HL-60 (cell line): ENCODE measurements around the gene ARRB1.

Experiments used
- DNase-seq, 2 experiments: peaks; one replicate each; pipeline ENCODE4 v3.0.0-alpha.2; 2010 to 2020; ENCODE audit warnings: low read depth in 1 of 2, low spot score in 1 of 2
- H3K27ac ChIP-seq: fragments of 250-450 bp; sonication (Bioruptor Pico); replicated peaks from 2 replicates; pipeline ENCODE4 v1.5.1; 2020; ENCODE audit warnings: mild to moderate bottlenecking, moderate library complexity
- H3K27me3 ChIP-seq: fragments of 250-450 bp; sonication (Bioruptor Pico); 2 replicates; pipeline ENCODE4 v1.5.1; 2021; ENCODE audit warnings: mild to moderate bottlenecking, moderate library complexity; ENCODE audit not compliant: insufficient read depth, poor library complexity, severe bottlenecking
- H3K4me3 ChIP-seq: replicated peaks from 2 replicates; pipeline ENCODE4 v1.5.1; 2011; ENCODE audit warnings: mild to moderate bottlenecking, control low read depth, low read length; ENCODE audit not compliant: insufficient read depth
- GABPA ChIP-seq: IDR thresholded peaks from 2 replicates; pipeline ENCODE4 v1.6.1; 2012; ENCODE audit warnings: low read depth
- POLR2AphosphoS5 ChIP-seq: IDR thresholded peaks from 2 replicates; pipeline ENCODE4 v1.6.1; 2012; ENCODE audit warnings: low read depth
- REST ChIP-seq: IDR thresholded peaks from 2 replicates; pipeline ENCODE4 v1.6.1; 2012; ENCODE audit warnings: low read depth; ENCODE audit not compliant: insufficient replicate concordance
- SPI1 ChIP-seq: IDR thresholded peaks from 2 replicates; pipeline ENCODE4 v1.6.1; 2012; ENCODE audit warnings: low read depth, mild to moderate bottlenecking, borderline replicate concordance
- TF ChIP-seq, protein P1 (sequence below): IDR thresholded peaks from one replicate; pipeline ENCODE4 v1.5.1; 2011; ENCODE audit warnings: low read length, control low read depth, inconsistent platforms; ENCODE audit not compliant: insufficient read depth

Gene ARRB1

DNA sequence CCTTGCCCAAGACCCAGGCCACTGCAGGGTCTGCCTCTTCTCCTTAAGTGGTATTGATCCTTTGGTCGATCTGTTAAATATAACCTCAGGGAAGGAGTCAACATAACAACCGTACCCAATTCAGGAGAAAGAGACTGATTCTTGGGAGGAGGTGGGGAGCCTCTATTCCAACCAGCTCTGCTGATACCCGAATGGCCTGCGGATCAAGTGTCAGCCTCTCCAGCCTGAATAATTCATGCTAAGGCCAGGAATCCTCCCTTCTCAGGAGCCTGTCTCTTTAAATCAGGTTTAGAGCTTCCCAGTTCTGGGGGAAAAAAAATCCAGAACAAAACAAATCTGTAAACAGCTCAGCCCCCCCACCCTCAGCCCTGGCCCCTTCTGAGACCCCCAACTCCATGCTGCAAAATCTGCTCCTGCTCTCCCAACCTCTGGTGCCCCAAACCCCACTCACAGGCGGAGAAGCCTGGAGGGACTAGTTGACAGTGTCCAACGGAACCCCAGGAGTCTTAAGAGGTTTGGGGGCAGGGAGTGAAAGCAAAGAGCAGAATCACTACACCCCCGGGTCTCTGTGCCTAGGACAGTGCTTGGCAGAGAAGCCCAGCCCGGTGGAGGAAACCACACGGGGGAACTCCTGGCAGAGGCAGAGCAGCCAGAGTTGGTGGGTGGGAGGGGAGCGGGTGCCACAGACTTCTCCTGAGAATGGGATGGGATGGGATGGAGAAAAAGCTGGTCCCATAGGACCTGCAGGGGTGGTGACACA, 111.8 kb downstream of the ARRB1 start:
- H3K27me3 ChIP-seq, result peaks cover 36% of the 10 kb centered on the region
- no peak overlapping the region for H3K27ac ChIP-seq
- TF ChIP-seq REST (no peak), POLR2AphosphoS5 (no peak), GABPA (no peak), SPI1 (no peak)
- TF ChIP-seq, protein P1, sequence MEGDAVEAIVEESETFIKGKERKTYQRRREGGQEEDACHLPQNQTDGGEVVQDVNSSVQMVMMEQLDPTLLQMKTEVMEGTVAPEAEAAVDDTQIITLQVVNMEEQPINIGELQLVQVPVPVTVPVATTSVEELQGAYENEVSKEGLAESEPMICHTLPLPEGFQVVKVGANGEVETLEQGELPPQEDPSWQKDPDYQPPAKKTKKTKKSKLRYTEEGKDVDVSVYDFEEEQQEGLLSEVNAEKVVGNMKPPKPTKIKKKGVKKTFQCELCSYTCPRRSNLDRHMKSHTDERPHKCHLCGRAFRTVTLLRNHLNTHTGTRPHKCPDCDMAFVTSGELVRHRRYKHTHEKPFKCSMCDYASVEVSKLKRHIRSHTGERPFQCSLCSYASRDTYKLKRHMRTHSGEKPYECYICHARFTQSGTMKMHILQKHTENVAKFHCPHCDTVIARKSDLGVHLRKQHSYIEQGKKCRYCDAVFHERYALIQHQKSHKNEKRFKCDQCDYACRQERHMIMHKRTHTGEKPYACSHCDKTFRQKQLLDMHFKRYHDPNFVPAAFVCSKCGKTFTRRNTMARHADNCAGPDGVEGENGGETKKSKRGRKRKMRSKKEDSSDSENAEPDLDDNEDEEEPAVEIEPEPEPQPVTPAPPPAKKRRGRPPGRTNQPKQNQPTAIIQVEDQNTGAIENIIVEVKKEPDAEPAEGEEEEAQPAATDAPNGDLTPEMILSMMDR, result no peak
- DNase-seq, result no peak
- no peak overlapping the region for H3K4me3 ChIP-seq

DNA sequence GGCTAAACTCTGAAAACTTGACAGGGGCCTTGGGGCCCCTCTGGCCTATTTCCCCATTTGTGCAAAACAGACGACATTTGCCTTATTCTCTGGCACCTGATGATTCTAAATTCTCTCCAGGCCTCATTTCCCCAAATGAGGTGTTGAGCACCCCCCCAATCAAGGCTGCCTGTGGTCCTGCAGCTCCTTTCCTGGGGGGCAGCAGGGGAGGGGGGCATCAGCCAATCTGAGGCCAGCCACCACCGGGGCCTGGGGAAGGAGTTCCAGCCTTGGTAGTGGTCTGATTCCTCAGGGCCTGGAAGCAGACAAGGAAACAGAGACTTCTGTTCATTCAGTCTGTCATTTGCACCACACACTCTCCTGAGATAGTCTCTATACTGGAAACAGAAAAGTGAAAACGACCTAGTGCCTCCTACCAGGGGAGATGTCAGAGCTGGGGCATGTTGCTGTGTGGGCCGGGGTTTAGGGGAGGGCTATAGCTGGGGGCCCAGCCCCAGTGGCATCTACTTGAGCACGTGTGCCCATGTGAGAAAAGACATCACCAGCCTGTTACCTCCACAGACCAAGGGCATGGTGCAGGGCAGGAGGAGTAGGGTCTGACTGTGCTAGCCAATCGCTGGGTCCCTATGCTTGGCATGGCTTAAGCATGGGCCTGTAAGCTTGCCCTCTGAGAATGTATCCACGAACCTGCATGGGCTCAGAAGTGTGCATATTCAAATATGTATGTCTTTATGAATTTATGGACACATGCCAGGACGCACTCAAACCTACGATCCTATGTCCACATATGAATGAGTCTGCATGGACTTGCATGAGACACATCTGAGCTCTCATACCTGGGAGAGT, 112.6 kb downstream of the ARRB1 start:
- H3K27ac ChIP-seq, result no peak overlapping the region
- H3K27me3 ChIP-seq, result peaks cover 36% of the 10 kb centered on the region
- TF ChIP-seq SPI1 (no peak), GABPA (no peak)
- DNase-seq, result no peak
- no peak overlapping the region for H3K4me3 ChIP-seq

GRCh38 chr11:75237050-75237449, 114.4 kb downstream of the ARRB1 start:
- TF ChIP-seq REST (no peak), GABPA (no peak), SPI1 (no peak), POLR2AphosphoS5 (no peak)
- TF ChIP-seq, protein P1, result no peak
- Histone ChIP-seq H3K27me3 (peaks cover 22% of the 10 kb centered on the region), H3K27ac (no peak overlapping the region), H3K4me3 (no peak overlapping the region)
- no peak for DNase-seq

DNA sequence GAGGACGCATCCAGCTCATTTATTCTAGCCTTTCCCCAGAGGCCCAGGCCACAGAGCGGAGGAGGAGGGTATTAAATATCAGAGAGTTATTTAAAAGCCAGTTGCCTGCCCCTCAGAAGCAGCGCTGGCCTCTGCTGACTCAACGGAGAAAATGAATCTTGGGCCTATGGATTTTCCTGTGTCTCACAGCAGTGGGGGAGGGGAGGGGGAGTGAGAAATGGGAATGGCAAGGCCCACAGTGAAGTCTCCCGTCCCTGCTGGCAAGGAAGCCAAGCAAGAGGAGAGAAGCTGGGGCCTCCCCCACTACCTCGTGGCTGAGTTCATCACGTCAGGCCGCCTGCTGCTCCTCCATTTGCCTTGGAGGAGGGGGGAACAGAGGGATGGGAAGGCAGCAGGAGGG, 115.4 kb downstream of the ARRB1 start:
- TF ChIP-seq, protein P1, result no peak
- TF ChIP-seq GABPA (no peak), POLR2AphosphoS5 (no peak), SPI1 (no peak), REST (no peak)
- peaks cover 22% of the 10 kb centered on the region for H3K27me3 ChIP-seq
- no peak overlapping the region for H3K4me3 ChIP-seq
- DNase-seq, result no peak
- H3K27ac ChIP-seq, result no peak overlapping the region
